Sigmoid colon (tissue), 7 donors: ENCODE data around the gene OPALIN. TPM values are rescaled to one million over a fixed set of nuclear protein-coding genes. Genes with fewer than 3 reads are reported as not detected.

Experiments used
- DNase-seq: peaks from one replicate; pipeline ENCODE4 v3.0.0-alpha.2; 2019
- H3K27ac ChIP-seq, 4 donors: fragments of 200-600 bp; sonication (generic); one replicate each; pipeline ENCODE4 v1.5.1; 2016 to 2019; ENCODE audit warnings: mild to moderate bottlenecking in 1 of 4
- H3K27me3 ChIP-seq, 3 donors: fragments of 200-600 bp; sonication (generic); one replicate each; pipeline ENCODE4 v1.5.1; 2019; ENCODE audit warnings: mild to moderate bottlenecking in 1 of 3
- H3K36me3 ChIP-seq, 4 donors: fragments of 200-600 bp; sonication (generic); one replicate each; pipeline ENCODE4 v1.5.1; 2016 to 2019
- H3K4me1 ChIP-seq, 4 donors: fragments of 200-600 bp; sonication (generic); one replicate each; pipeline ENCODE4 v1.5.1; 2017 to 2019
- H3K4me3 ChIP-seq, 4 donors: fragments of 200-600 bp; sonication (generic); one replicate each; pipeline ENCODE4 v1.5.1; 2017 to 2019; ENCODE audit warnings: mild to moderate bottlenecking in 2 of 4, moderate library complexity in 1 of 4
- H3K9me3 ChIP-seq, 4 donors: fragments of 200-600 bp in 3 of 4; sonication (generic) in 3 of 4; one replicate each; pipeline versions ENCODE4 v1.5.1 to v1.6.1; 2013 to 2019
- EP300 ChIP-seq, 4 donors: sonication (generic); formaldehyde crosslinking; IDR thresholded peaks; one replicate each; pipeline ENCODE4 v1.6.1; 2017; ENCODE audit warnings: antibody characterized with exemption in 4 of 4
- POLR2A ChIP-seq, 2 donors: fragments of 450-650 bp; IDR thresholded peaks; one replicate each; pipeline ENCODE4 v1.6.1; 2016; ENCODE audit warnings: antibody characterized with exemption in 2 of 2, mild to moderate bottlenecking in 2 of 2, moderate library complexity in 2 of 2
- POLR2AphosphoS5 ChIP-seq, 4 donors: sonication (generic); formaldehyde crosslinking; IDR thresholded peaks; one replicate each; pipeline ENCODE4 v1.6.1; 2017; ENCODE audit warnings: antibody characterized with exemption in 4 of 4
- WGBS, 2 donors: extraction: QIAGEN DNeasy Blood & Tissue Kit; methylation state at CpG; one replicate each; pipeline ENCODE4 v1.1.7; 2013; 5-methylcytosine and 5-hydroxymethylcytosine counted together
- intact Hi-C: fragments of 100-400 bp; cut with DNase I; formaldehyde crosslinking; loops from one replicate; pipeline ENCODE4 v1.15.1; 2023
- polyA plus RNA-seq, 3 donors: library from polyadenylated mRNA; stranded (reverse); fragments of 200-250 nt; gene quantifications; one replicate each; pipeline ENCODE4 v1.2.3, GENCODE V29; 2013
- total RNA-seq, 4 donors: library from RNA; depleted of rRNA; stranded (reverse); fragments of >200 nt; gene quantifications; one replicate each; pipeline ENCODE4 v1.1.0, GENCODE V29; 2016
- TF ChIP-seq, protein P1 (sequence below), 4 experiments: fragments of 450-650 bp in 3 of 4; fragments of 200-600 bp in 1 of 4; IDR thresholded peaks; one replicate each; pipeline ENCODE4 v1.5.1; 2016 to 2019; ENCODE audit warnings: antibody characterized with exemption in 4 of 4, mild to moderate bottlenecking in 3 of 4, moderate library complexity in 2 of 4
- donor health status: healthy with polysubstance abuse.
- donor health status: Bipolar disorder and iron deficiency.
- donor health status: healthy.

Gene OPALIN
- total and polyA plus RNA-seq, 7 donors = not detected

DNA sequence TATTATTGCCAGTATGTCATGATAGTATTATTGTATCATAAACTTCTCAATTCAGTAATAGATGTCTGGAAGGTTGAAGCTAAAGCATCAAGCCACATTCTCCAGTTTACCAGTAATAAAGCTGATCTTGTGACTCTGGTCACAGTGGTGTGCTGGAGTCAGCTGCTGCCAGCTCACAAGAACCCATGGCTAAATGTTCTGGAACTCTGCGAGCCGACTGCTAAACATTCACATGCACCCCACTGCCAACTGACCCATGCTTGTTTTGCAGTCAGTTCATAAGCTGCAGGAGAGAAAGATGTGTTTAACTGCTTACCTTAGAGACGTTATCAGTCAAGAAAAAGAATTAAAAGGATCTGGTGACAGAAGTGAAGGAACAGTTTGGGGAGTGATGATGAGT lies 60.4 kb downstream of the OPALIN start:
- TF ChIP-seq, protein P1, sequence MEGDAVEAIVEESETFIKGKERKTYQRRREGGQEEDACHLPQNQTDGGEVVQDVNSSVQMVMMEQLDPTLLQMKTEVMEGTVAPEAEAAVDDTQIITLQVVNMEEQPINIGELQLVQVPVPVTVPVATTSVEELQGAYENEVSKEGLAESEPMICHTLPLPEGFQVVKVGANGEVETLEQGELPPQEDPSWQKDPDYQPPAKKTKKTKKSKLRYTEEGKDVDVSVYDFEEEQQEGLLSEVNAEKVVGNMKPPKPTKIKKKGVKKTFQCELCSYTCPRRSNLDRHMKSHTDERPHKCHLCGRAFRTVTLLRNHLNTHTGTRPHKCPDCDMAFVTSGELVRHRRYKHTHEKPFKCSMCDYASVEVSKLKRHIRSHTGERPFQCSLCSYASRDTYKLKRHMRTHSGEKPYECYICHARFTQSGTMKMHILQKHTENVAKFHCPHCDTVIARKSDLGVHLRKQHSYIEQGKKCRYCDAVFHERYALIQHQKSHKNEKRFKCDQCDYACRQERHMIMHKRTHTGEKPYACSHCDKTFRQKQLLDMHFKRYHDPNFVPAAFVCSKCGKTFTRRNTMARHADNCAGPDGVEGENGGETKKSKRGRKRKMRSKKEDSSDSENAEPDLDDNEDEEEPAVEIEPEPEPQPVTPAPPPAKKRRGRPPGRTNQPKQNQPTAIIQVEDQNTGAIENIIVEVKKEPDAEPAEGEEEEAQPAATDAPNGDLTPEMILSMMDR (IDR thresholded peaks at IDR 0.05) = no peak
- no peak for TF ChIP-seq EP300 (IDR thresholded peaks at IDR 0.05)
- TF ChIP-seq POLR2AphosphoS5 (IDR thresholded peaks at IDR 0.05) = no peak
- no peak for TF ChIP-seq POLR2A (IDR thresholded peaks at IDR 0.05)
- intact Hi-C loops = no loop called here
- no peaks in the 10 kb centered on the region for H3K36me3 ChIP-seq

DNA sequence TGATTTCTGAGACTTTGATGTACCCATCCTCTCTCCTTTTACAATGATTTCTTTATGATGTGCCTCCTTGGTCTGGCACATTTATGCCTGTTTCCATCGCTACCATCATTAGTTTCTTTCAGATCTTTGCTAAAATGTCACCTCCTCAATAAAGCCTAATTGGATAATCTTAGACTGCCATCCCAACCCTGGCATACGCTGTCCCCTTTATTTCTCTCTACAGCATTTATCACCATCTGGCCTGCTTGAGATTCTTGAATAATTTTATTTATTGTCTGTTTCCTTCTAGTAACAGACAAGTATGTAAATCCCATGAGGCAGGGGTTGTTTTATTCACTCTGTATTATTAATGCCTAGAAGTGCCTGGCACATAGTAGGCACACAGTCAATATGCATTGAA lies 61.3 kb downstream of the OPALIN start:
- Histone ChIP-seq H3K9me3 (no peaks in the 10 kb centered on the region), H3K27ac (no peak overlapping the region), H3K4me3 (no peak overlapping the region), H3K27me3 (no peaks in the 10 kb centered on the region), H3K4me1 (no peaks in the 10 kb centered on the region), H3K36me3 (no peaks in the 10 kb centered on the region)
- TF ChIP-seq POLR2A (IDR thresholded peaks at IDR 0.05) = no peak
- TF ChIP-seq EP300 (IDR thresholded peaks at IDR 0.05) = no peak
- TF ChIP-seq POLR2AphosphoS5 (IDR thresholded peaks at IDR 0.05) = no peak
- TF ChIP-seq, protein P1 (IDR thresholded peaks at IDR 0.05) = no peak
- WGBS, 2 donors = 93 to 94% methylated on average over 2 of the region's 2 CpGs
- intact Hi-C loops = no loop called here
- DNase-seq = no peak

More for the DNA sequence above, 60.4 kb downstream of the OPALIN start:
- Histone ChIP-seq H3K27me3 (no peaks in the 10 kb centered on the region), H3K27ac (no peak overlapping the region), H3K9me3 (no peaks in the 10 kb centered on the region), H3K4me1 (no peaks in the 10 kb centered on the region), H3K4me3 (no peak overlapping the region)
- 87 to 91% methylated on average over 3 of the region's 3 CpGs for WGBS, 2 donors
- no peak for DNase-seq

DNA sequence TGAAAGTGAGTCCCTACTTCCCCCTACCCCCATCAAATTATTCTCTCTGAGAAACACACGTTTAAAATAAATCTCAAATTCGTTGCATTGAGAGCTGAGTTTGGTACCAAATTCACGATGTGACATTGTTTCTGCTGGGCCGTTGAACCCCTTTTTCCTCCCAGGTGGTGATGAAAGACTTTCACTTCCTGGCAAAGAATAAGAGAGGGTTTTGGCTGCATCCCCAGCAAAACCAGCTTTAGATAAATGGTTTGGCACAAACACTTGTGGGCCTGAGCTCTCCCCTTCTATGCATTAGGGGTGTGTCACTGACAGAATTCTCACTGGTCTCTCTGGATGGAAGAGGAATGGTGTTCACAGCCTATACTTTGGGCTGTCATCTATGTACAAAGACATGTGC lies 63.3 kb downstream of the OPALIN start:
- intact Hi-C loops = no loop called here
- H3K4me1 ChIP-seq = no peaks in the 10 kb centered on the region

More for the DNA sequence above, 63.3 kb downstream of the OPALIN start:
- 53 to 80% methylated on average over 4 of the region's 4 CpGs for WGBS, 2 donors
- TF ChIP-seq, protein P1 (IDR thresholded peaks at IDR 0.05) = no peak
- TF ChIP-seq POLR2AphosphoS5 (IDR thresholded peaks at IDR 0.05) (no peak), POLR2A (IDR thresholded peaks at IDR 0.05) (no peak), EP300 (IDR thresholded peaks at IDR 0.05) (no peak)
- H3K27me3 ChIP-seq = no peaks in the 10 kb centered on the region
- H3K4me3 ChIP-seq = no peak overlapping the region
- H3K27ac ChIP-seq = no peak overlapping the region
- H3K9me3 ChIP-seq = no peaks in the 10 kb centered on the region
- no peak for DNase-seq
- no peaks in the 10 kb centered on the region for H3K36me3 ChIP-seq

Other genes with a start within 250 kb of the OPALIN start
- gene ZNF518A, start 228.7 kb downstream of the OPALIN start, total RNA-seq = 10 to 100 TPM; 13.2 to 22.8 (median 17.2) TPM
- 1 to 10 TPM; 4.2 to 7.1 (median 6.9) TPM for gene ZNF518A, start 228.7 kb downstream of the OPALIN start, polyA plus RNA-seq
- gene BLNK, start 87.4 kb downstream of the OPALIN start, total RNA-seq = 1 to 10 TPM in 3 of 4 donors, under 1 TPM in 1; 0.99 to 2.2 (median 1.6) TPM
- gene BLNK, start 87.4 kb downstream of the OPALIN start, polyA plus RNA-seq = 10 to 100 TPM in 1 of 3 donors, 1 to 10 TPM in 2; 8.6 to 24.0 (median 9.6) TPM
- not detected for gene DNTT, start 54.6 kb downstream of the OPALIN start, total RNA-seq
- not detected for gene DNTT, start 54.6 kb downstream of the OPALIN start, polyA plus RNA-seq
- 1 to 10 TPM in 1 of 4 donors, under 1 TPM in 3; 0.14 to 2.2 (median 0.26) TPM for gene TLL2, start 154.9 kb upstream of the OPALIN start, total RNA-seq
- under 1 TPM in 1 of 3 donors, not detected in 2; 0.36 TPM for gene TLL2, start 154.9 kb upstream of the OPALIN start, polyA plus RNA-seq
- gene TM9SF3, start 228.0 kb upstream of the OPALIN start, total RNA-seq = 100 to 1,000 TPM; 104 to 115 (median 108) TPM
- gene TM9SF3, start 228.0 kb upstream of the OPALIN start, polyA plus RNA-seq = 10 to 100 TPM; 18.5 to 64.8 (median 25.2) TPM